GM12892 (cell line): ENCODE data around the gene TMEM163.

Experiments used
- POLR2A ChIP-seq: IDR thresholded peaks from 2 replicates; pipeline ENCODE4 v1.6.1; 2011; ENCODE audit warnings: low read depth, low read length, control low read depth
- POLR2AphosphoS5 ChIP-seq: IDR thresholded peaks from 2 replicates; pipeline ENCODE4 v1.6.1; 2011; ENCODE audit warnings: low read depth, low read length, control low read depth

- TF ChIP-seq POLR2AphosphoS5 (no peak), POLR2A (no peak)
Observed at GRCh38 chr2:134578316-134578715, 140.5 kb downstream of the TMEM163 start.
